GM12873 (cell line): ENCODE data around the gene ADCY10.

Source experiments
- TF ChIP-seq, protein P1 (sequence below): IDR thresholded peaks from 2 replicates; pipeline ENCODE4 v1.5.1; 2012; ENCODE audit warnings: low read depth, mild to moderate bottlenecking, moderate library complexity, low read length, control low read depth; ENCODE audit not compliant: insufficient read depth; ENCODE audit errors: missing control alignments

ADCY10 gene, protein sequence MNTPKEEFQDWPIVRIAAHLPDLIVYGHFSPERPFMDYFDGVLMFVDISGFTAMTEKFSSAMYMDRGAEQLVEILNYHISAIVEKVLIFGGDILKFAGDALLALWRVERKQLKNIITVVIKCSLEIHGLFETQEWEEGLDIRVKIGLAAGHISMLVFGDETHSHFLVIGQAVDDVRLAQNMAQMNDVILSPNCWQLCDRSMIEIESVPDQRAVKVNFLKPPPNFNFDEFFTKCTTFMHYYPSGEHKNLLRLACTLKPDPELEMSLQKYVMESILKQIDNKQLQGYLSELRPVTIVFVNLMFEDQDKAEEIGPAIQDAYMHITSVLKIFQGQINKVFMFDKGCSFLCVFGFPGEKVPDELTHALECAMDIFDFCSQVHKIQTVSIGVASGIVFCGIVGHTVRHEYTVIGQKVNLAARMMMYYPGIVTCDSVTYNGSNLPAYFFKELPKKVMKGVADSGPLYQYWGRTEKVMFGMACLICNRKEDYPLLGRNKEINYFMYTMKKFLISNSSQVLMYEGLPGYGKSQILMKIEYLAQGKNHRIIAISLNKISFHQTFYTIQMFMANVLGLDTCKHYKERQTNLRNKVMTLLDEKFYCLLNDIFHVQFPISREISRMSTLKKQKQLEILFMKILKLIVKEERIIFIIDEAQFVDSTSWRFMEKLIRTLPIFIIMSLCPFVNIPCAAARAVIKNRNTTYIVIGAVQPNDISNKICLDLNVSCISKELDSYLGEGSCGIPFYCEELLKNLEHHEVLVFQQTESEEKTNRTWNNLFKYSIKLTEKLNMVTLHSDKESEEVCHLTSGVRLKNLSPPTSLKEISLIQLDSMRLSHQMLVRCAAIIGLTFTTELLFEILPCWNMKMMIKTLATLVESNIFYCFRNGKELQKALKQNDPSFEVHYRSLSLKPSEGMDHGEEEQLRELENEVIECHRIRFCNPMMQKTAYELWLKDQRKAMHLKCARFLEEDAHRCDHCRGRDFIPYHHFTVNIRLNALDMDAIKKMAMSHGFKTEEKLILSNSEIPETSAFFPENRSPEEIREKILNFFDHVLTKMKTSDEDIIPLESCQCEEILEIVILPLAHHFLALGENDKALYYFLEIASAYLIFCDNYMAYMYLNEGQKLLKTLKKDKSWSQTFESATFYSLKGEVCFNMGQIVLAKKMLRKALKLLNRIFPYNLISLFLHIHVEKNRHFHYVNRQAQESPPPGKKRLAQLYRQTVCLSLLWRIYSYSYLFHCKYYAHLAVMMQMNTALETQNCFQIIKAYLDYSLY (N-terminal part only)

DNA sequence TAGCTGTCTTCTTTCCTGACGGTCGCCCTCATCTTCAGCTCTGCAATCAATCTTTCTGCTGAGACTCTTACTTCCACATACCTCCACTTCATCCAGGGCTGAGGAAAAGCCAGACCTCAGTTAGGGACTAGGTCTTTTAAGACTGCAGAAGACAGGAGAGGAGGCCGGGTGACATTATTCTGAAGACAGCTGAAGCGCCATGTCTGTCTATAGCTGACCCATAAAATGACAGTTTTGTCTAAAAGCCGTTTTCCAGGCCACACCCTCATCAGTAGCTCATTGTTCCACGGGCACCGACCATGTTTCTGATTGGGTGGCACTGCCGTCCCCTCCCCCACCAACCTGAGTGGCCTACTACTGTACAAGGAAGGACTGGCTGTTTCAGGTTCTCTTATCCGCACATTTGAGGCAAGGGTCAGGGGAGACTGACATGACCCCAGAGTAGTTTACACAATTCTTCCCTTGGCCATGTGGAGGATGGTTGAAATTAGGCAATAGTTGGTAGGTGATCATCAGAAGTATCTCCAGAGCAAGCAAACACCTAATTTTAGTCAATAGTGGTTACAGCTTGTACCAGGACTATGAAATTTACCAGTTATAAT, at the start of gene ADCY10:
ADCY10 (minus strand) TSS at position 240 of the 602 bp plus-strand sequence. CDS start 8,994 bp downstream, outside the sequence.
- TF ChIP-seq, protein P1, sequence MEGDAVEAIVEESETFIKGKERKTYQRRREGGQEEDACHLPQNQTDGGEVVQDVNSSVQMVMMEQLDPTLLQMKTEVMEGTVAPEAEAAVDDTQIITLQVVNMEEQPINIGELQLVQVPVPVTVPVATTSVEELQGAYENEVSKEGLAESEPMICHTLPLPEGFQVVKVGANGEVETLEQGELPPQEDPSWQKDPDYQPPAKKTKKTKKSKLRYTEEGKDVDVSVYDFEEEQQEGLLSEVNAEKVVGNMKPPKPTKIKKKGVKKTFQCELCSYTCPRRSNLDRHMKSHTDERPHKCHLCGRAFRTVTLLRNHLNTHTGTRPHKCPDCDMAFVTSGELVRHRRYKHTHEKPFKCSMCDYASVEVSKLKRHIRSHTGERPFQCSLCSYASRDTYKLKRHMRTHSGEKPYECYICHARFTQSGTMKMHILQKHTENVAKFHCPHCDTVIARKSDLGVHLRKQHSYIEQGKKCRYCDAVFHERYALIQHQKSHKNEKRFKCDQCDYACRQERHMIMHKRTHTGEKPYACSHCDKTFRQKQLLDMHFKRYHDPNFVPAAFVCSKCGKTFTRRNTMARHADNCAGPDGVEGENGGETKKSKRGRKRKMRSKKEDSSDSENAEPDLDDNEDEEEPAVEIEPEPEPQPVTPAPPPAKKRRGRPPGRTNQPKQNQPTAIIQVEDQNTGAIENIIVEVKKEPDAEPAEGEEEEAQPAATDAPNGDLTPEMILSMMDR: no peak

DNA sequence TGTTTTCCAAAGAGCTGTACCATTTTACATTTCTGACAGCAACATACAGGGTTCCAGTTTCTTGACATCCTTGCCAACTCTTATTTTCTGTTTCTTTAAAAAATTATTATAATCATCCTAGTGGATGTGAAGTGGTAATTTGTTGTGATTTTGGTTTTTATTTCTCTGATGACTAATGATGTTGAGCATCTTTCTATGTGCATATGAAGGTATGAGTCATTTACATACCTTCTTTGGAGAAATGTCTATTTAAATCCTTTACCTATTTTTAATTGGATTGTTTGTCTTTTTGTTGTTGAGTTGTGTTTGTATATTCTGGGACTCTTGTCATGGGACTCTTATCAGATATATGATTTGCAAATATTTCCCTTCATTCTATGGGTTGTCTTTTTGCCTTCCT, 43.8 kb upstream of the ADCY10 start:
- TF ChIP-seq, protein P1: no peak

DNA sequence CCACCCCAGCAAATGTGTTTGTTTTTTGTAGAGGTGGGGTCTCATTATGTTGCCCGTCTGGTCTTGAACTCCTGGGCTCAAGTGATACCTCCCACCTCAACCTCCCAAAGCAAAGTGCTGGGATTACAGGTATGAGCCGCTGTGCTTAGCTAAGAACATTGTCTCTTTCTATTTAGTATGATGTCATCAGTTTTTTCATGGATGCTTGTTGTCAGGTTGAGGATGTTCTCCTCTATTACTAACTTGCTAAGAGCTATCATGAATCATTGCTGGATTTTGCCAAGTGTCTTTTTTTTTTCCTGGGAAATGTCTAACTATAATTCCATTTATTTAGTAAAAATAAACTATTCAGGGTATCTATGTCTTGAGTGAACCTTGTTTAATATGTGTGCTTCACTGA, 42.0 kb upstream of the ADCY10 start:
- TF ChIP-seq, protein P1: no peak

DNA sequence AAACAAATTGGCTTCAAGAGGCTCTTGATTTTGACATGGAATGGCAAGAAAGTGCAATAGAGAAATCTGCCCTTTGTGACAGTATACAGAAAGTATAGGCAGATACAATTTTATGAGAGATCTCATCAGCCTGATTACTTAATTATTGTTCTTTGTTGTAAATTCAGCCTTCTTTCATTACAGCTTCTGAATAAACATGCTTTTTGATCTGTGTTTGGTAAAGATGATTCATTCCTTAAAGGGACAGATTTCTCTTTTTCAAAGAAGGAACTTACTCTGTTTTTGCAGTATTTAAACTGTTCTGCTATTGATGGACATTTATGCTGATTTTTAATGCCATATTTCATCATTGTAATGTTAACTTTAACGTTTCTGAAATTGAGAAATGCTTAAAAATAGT, 36.6 kb upstream of the ADCY10 start:
- TF ChIP-seq, protein P1: no peak

DNA sequence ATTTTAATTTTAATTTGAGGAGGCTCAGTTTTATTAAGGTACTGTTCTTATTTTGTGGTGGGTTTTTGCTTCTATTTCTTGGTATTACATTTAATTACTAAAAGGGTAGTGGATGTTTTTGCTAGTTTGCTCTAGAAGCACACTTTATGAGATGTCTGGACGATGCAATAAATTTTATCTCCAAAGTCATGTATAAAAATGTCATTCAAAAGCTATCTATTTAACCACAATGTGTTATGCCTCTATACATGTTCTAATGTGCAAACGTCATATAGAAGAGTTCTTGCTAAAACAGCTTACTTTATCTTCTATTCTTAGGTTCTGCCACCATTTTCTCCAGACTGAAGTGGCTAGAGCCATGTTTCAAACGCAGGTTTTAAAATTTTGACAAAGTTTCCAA, 35.9 kb upstream of the ADCY10 start:
- TF ChIP-seq, protein P1: no peak

DNA sequence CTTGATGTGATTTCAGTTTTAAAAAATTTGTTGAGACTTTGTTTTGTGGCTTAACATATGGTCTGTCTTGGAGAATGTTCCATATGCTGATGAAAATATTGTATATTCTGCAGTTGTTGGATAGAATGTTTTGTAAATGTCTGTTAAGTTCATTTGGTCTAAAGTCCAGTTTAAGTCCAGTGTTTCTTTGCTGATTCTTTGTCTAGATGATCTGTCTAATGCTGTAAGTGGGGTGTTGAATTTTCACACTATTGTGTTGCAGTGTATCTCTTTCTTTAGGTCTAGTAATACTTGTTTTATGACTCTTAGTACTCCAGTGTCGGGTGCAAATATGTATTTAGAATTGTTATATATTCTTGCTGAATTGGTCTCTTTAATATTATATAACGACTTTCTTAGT, 33.8 kb upstream of the ADCY10 start:
- TF ChIP-seq, protein P1: no peak

DNA sequence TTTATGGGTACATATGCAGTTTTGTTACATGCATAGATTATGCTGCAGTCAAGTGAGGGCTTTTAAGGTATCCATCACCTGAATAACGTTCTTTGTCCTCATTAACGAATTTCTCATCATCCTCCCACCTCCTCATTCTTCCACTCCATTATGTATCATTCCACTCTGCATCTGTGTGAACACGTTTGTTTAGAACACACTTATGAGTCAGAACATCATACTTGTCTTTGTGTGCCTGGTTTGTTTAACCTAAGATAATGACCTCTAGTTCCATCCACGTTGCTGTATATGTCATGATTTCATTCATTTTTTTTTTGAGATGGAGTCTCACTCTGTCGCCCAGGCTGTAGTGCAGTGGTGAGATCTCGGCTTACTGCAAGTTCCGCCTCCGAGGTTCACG, 29.6 kb upstream of the ADCY10 start:
- TF ChIP-seq, protein P1: no peak
